ENCODE measurements around the gene GTF3A.

The GTF3A gene

DNA sequence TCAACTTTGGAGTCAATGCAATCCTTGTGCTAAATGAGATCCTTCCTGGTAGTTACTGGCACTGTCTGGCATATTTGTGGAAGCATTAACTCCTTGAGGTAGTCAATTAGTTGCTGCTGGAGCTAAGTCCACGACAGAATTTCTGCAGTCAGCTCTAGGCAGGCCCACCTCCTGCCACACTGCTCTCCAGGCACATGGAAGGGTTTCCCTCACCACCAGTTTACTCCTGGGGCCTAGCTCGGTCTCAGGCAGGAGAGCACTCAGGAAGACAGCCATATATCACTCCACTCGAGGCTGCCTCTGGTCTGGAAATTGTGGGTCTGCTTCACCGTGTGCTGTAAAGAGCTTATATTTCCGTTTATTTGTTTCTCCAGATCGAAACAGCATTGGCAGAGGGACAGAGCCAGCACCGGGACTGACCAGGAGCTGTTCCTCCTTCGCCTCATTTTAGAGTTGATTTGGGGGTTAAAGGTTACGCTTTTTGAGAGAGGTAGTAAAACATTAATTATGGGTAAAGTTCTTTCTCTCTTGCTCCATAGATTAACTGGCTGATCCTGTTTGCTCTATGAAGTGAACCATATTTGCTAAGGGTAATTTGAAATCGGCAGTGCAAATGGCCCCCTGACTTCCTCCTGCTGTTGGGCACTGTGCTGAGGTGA is 20.6 kb upstream of the GTF3A start:
- TF ChIP-seq ZNF335 (tag by site-specific recombination; conservative IDR thresholded peaks at IDR 0.05) (peak; percentile 54; the same call in 1 of the 2 replicates), ZNF274 (IDR thresholded peaks at IDR 0.05; ENCODE audit: low read length) (no peak), ZNF274 (tag by site-specific recombination; IDR thresholded peaks at IDR 0.05; ENCODE audit: borderline replicate concordance) (no peak)
- Histone ChIP-seq H3K9me3 (ENCODE audit: control insufficient read depth, insufficient read depth, low read depth, low read length) (no peaks in the 10 kb centered on the region), H3K27ac (ENCODE audit: extremely low read depth, low read depth, low read length) (no peak overlapping the region), H3K36me3 (ENCODE audit: control insufficient read depth in 2 of 2, insufficient read depth in 1 of 2, low read length in 2 of 2) (no peaks in the 10 kb centered on the region), H3K4me3 (ENCODE audit: low read depth, low read length) (no peak overlapping the region), H3K4me1 (ENCODE audit: control insufficient read depth, insufficient read depth, low read length) (no peaks in the 10 kb centered on the region)
- ChIA-PET POLR2A (no interaction called here), CTCF (interaction anchor here (1.0 to 1.3 kb wide), 4 partner anchors 25 to 551 kb away, joined by 3 to 9 read pairs (median 4); no protein-coding TSS in a partner anchor)

DNA sequence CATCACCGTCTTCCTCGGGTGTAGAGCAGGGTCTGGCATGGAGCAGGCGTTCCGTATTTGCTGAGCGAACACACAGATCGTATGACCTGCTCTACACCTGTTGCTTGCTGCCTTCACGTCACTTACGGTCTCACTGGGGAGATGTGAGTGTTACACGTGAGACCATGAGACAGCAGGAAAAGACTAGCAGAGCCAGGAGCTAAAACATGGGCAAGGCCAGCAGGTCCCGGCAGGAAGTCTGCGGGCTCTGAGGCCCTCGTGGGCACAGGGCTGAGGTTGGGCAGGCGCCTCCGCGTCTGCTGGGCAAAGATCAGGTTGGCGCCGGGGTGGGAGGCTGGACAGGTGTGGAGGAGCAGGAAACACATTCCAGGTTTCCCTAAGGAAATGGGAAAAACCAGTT is 19.7 kb upstream of the GTF3A start:
- Histone ChIP-seq H3K9me3 (ENCODE audit: control insufficient read depth, insufficient read depth, low read depth, low read length) (no peaks in the 10 kb centered on the region), H3K4me3 (ENCODE audit: low read depth, low read length) (no peak overlapping the region), H3K27ac (ENCODE audit: extremely low read depth, low read depth, low read length) (no peak overlapping the region), H3K4me1 (ENCODE audit: control insufficient read depth, insufficient read depth, low read length) (no peaks in the 10 kb centered on the region), H3K36me3 (ENCODE audit: control insufficient read depth in 2 of 2, insufficient read depth in 1 of 2, low read length in 2 of 2) (no peaks in the 10 kb centered on the region)
- TF ChIP-seq, protein P1, sequence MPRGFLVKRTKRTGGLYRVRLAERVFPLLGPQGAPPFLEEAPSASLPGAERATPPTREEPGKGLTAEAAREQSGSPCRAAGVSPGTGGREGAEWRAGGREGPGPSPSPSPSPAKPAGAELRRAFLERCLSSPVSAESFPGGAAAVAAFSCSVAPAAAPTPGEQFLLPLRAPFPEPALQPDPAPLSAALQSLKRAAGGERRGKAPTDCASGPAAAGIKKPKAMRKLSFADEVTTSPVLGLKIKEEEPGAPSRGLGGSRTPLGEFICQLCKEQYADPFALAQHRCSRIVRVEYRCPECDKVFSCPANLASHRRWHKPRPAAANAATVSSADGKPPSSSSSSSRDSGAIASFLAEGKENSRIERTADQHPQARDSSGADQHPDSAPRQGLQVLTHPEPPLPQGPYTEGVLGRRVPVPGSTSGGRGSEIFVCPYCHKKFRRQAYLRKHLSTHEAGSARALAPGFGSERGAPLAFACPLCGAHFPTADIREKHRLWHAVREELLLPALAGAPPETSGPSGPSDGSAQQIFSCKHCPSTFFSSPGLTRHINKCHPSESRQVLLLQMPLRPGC (tag by site-specific recombination; IDR thresholded peaks at IDR 0.05) = no peak
- TF ChIP-seq BCL11A (tag by site-specific recombination; IDR thresholded peaks at IDR 0.05; ENCODE audit: low read depth) (no peak), SCRT2 (tag by site-specific recombination; IDR thresholded peaks at IDR 0.05) (peak; percentile 79), ZNF548 (tag by site-specific recombination; IDR thresholded peaks at IDR 0.05) (no peak)
- POLR2A ChIA-PET = no interaction called here
- CTCF ChIA-PET = interaction anchor here (0.6 kb wide), 1 partner anchor 481 kb away, joined by 4 read pairs; no protein-coding TSS in a partner anchor

DNA sequence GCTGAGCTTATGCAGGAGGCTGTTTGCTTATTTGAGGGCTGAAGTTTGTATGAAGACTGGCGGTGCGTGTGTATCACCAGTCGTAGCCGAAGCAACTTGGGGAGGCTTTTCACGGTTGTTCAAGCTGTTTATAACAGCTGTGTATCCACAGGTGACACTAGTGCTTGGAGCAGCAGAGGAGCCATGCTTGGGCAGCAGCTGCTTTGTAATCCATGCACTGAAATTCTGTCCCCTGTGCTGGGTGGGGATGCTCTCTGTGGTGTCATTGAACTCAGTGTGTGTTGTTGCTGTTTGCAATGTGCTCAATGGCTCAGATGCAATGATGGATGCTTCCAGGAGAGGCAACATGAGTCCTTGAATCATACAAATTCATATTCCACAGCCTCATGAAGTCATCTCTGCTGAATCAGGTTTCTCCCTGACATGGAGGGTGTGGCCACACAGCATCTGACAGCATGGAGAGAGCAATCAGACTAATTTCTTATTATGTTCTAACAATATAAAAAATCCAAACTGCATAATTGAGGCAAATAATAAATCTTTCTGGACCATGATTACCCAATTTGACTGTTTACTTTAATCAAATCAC is 18.8 kb upstream of the GTF3A start:
- CTCF ChIA-PET = interaction anchor here (0.6 to 1.6 kb wide), 5 partner anchors 11 to 421 kb away, joined by 3 to 4 read pairs (median 3); no protein-coding TSS in a partner anchor
- no peak overlapping the region for H3K4me3 ChIP-seq (ENCODE audit: low read depth, low read length)
- POLR2A ChIA-PET = no interaction called here
- H3K4me1 ChIP-seq (ENCODE audit: control insufficient read depth, insufficient read depth, low read length) = no peaks in the 10 kb centered on the region
- H3K27ac ChIP-seq (ENCODE audit: extremely low read depth, low read depth, low read length) = no peak overlapping the region
- no peaks in the 10 kb centered on the region for H3K9me3 ChIP-seq (ENCODE audit: control insufficient read depth, insufficient read depth, low read depth, low read length)
- no peaks in the 10 kb centered on the region for H3K36me3 ChIP-seq (ENCODE audit: control insufficient read depth in 2 of 2, insufficient read depth in 1 of 2, low read length in 2 of 2)
- TF ChIP-seq IKZF3 (tag by site-specific recombination; IDR thresholded peaks at IDR 0.05) (no peak), ZNF121 (tag by site-specific recombination; IDR thresholded peaks at IDR 0.05) (no peak), ZNF394 (tag by site-specific recombination; IDR thresholded peaks at IDR 0.05; ENCODE audit: borderline replicate concordance) (no peak), YY2 (tag by site-specific recombination; IDR thresholded peaks at IDR 0.05) (no peak), ZNF19 (tag by site-specific recombination; IDR thresholded peaks at IDR 0.05; ENCODE audit: low read depth) (no peak), MZF1 (tag by site-specific recombination; IDR thresholded peaks at IDR 0.05; ENCODE audit: borderline replicate concordance) (no peak), ZNF544 (tag by site-specific recombination; IDR thresholded peaks at IDR 0.05) (no peak), ZNF626 (tag by site-specific recombination; IDR thresholded peaks at IDR 0.05) (no peak), ZNF658 (tag by site-specific recombination; IDR thresholded peaks at IDR 0.05) (no peak), ZSCAN16 (tag by site-specific recombination; IDR thresholded peaks at IDR 0.05) (no peak), KLF16 (tag by site-specific recombination; IDR thresholded peaks at IDR 0.05) (no peak), ZNF354C (tag by site-specific recombination; IDR thresholded peaks at IDR 0.05; ENCODE audit: borderline replicate concordance, low read depth) (no peak), ZNF670 (tag by site-specific recombination; IDR thresholded peaks at IDR 0.05; ENCODE audit: low read depth) (no peak)
- TF ChIP-seq, protein P2, sequence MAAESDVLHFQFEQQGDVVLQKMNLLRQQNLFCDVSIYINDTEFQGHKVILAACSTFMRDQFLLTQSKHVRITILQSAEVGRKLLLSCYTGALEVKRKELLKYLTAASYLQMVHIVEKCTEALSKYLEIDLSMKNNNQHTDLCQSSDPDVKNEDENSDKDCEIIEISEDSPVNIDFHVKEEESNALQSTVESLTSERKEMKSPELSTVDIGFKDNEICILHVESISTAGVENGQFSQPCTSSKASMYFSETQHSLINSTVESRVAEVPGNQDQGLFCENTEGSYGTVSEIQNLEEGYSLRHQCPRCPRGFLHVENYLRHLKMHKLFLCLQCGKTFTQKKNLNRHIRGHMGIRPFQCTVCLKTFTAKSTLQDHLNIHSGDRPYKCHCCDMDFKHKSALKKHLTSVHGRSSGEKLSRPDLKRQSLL (tag by site-specific recombination; IDR thresholded peaks at IDR 0.05) = no peak
- TF ChIP-seq, protein P3, sequence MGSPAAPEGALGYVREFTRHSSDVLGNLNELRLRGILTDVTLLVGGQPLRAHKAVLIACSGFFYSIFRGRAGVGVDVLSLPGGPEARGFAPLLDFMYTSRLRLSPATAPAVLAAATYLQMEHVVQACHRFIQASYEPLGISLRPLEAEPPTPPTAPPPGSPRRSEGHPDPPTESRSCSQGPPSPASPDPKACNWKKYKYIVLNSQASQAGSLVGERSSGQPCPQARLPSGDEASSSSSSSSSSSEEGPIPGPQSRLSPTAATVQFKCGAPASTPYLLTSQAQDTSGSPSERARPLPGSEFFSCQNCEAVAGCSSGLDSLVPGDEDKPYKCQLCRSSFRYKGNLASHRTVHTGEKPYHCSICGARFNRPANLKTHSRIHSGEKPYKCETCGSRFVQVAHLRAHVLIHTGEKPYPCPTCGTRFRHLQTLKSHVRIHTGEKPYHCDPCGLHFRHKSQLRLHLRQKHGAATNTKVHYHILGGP (tag by site-specific recombination; IDR thresholded peaks at IDR 0.05) = no peak
- TF ChIP-seq, protein P4, sequence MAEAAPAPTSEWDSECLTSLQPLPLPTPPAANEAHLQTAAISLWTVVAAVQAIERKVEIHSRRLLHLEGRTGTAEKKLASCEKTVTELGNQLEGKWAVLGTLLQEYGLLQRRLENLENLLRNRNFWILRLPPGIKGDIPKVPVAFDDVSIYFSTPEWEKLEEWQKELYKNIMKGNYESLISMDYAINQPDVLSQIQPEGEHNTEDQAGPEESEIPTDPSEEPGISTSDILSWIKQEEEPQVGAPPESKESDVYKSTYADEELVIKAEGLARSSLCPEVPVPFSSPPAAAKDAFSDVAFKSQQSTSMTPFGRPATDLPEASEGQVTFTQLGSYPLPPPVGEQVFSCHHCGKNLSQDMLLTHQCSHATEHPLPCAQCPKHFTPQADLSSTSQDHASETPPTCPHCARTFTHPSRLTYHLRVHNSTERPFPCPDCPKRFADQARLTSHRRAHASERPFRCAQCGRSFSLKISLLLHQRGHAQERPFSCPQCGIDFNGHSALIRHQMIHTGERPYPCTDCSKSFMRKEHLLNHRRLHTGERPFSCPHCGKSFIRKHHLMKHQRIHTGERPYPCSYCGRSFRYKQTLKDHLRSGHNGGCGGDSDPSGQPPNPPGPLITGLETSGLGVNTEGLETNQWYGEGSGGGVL (tag by site-specific recombination; IDR thresholded peaks at IDR 0.05) = no peak
